IMR-90 (cell line): ENCODE measurements around the gene EIF4G3. TPM values are rescaled to one million over a fixed set of nuclear protein-coding genes. Genes with fewer than 3 reads are reported as not detected.

Experiments used
- ATAC-seq: fragments of 200-7000 bp; cut with Tn5 transposase; 2 replicates; pipeline ENCODE4 v1.9.1; 2020; ENCODE audit warnings: low read depth, mild to moderate bottlenecking, moderate library complexity
- BruUV-seq: library from RNA; stranded (reverse); fragments of 400-500 nt; replicated peaks from 2 replicates; lab custom pipeline; 2021; lab: Mats Ljungman, UMichigan
- CTCF ChIA-PET: fragments of 300-600 bp; formaldehyde crosslinking; extraction: SDS; loops from one replicate; lab custom pipeline; 2021; ENCODE audit warnings: antibody characterized with exemption; lab: Yijun Ruan, JAX
- POLR2A ChIA-PET: fragments of 300-600 bp; sonication (Branson Sonifier 250); formaldehyde crosslinking; loops from one replicate; lab custom pipeline; 2022; ENCODE audit warnings: antibody characterized with exemption; ENCODE audit not compliant: unreplicated experiment; lab: Charles Lee
- DNase-seq: peaks from one replicate; pipeline ENCODE4 v3.0.0; 2013
- H2AFZ ChIP-seq: replicated peaks from 2 replicates; pipeline ENCODE3; 2013; ENCODE audit warnings: low read length, mild to moderate bottlenecking; ENCODE audit not compliant: poor library complexity
- H2AK5ac ChIP-seq: 2 replicates; pipeline ENCODE4 v1.6.1; 2013; ENCODE audit warnings: low read depth, low read length, inconsistent platforms
- H2AK9ac ChIP-seq: replicated peaks from 2 replicates; pipeline ENCODE3; 2013; ENCODE audit warnings: mild to moderate bottlenecking, low read depth, low read length, moderate library complexity; ENCODE audit not compliant: poor library complexity
- H2BK120ac ChIP-seq: 2 replicates; pipeline ENCODE4 v1.6.1; 2013; ENCODE audit warnings: low read depth, low read length, inconsistent platforms
- H2BK15ac ChIP-seq: 3 replicates; pipeline ENCODE4 v1.6.1; 2013; ENCODE audit warnings: low read depth, low read length, inconsistent platforms
- H2BK20ac ChIP-seq: 2 replicates; pipeline ENCODE4 v1.6.1; 2013; ENCODE audit warnings: low read depth, mild to moderate bottlenecking, inconsistent platforms, low read length, moderate library complexity
- H2BK5ac ChIP-seq: 2 replicates; pipeline ENCODE4 v1.6.1; 2013; ENCODE audit warnings: mild to moderate bottlenecking, low read depth, low read length, inconsistent platforms; ENCODE audit not compliant: poor library complexity, severe bottlenecking
- H3K14ac ChIP-seq: replicated peaks from 2 replicates; pipeline ENCODE4 v1.6.1; 2013; ENCODE audit warnings: low read depth, low read length, inconsistent platforms
- H3K18ac ChIP-seq: 2 replicates; pipeline ENCODE4 v1.6.1; 2013; ENCODE audit warnings: low read depth, low read length, control low read depth
- H3K23ac ChIP-seq: 2 replicates; pipeline ENCODE4 v1.6.1; 2013; ENCODE audit warnings: low read depth, low read length, inconsistent platforms
- H3K27ac ChIP-seq: 2 replicates; pipeline ENCODE4 v1.5.1; 2013; ENCODE audit warnings: mild to moderate bottlenecking, control low read depth, low read length; ENCODE audit not compliant: insufficient read depth
- H3K27me3 ChIP-seq: 2 replicates; pipeline ENCODE4 v1.6.1; 2013; ENCODE audit warnings: low read length; ENCODE audit not compliant: control insufficient read depth, insufficient read depth
- H3K36me3 ChIP-seq: 2 replicates; pipeline ENCODE4 v1.6.1; 2013; ENCODE audit warnings: low read length, mixed read lengths; ENCODE audit not compliant: control insufficient read depth, insufficient read depth
- H3K4ac ChIP-seq: 2 replicates; pipeline ENCODE4 v1.6.1; 2013; ENCODE audit warnings: low read depth, low read length, inconsistent platforms
- H3K4me1 ChIP-seq: 2 replicates; pipeline ENCODE4 v1.6.1; 2013; ENCODE audit warnings: low read length, mixed read lengths; ENCODE audit not compliant: control insufficient read depth, insufficient read depth
- H3K4me2 ChIP-seq: 2 replicates; pipeline ENCODE4 v1.6.1; 2013; ENCODE audit warnings: low read depth, mild to moderate bottlenecking, control low read depth, low read length, moderate library complexity
- H3K4me3 ChIP-seq: 2 replicates; pipeline ENCODE4 v1.5.1; 2013; ENCODE audit warnings: low read depth, mild to moderate bottlenecking, control low read depth, low read length, moderate library complexity; ENCODE audit not compliant: insufficient read depth
- H3K56ac ChIP-seq: 2 replicates; pipeline ENCODE4 v1.6.1; 2013; ENCODE audit warnings: low read length, inconsistent platforms; ENCODE audit not compliant: insufficient read depth; ENCODE audit errors: extremely low read depth
- H3K79me1 ChIP-seq, 2 experiments: 2 replicates each; pipeline ENCODE4 v1.6.1; 2013; ENCODE audit warnings: low read length in 2 of 2, inconsistent platforms in 1 of 2, low read depth in 1 of 2
- H3K9ac ChIP-seq: 2 replicates; pipeline ENCODE4 v1.6.1; 2013; ENCODE audit warnings: low read depth, low read length, control low read depth
- H3K9me1 ChIP-seq: 2 replicates; pipeline ENCODE4 v1.6.1; 2013; ENCODE audit warnings: low read length, inconsistent platforms; ENCODE audit not compliant: insufficient read depth
- H3K9me3 ChIP-seq: 2 replicates; pipeline ENCODE4 v1.6.1; 2013; ENCODE audit warnings: low read length; ENCODE audit not compliant: control insufficient read depth, insufficient read depth
- H4K20me1 ChIP-seq: 2 replicates; pipeline ENCODE4 v1.6.1; 2013; ENCODE audit warnings: low read length, inconsistent platforms; ENCODE audit not compliant: insufficient read depth
- H4K5ac ChIP-seq: 2 replicates; pipeline ENCODE4 v1.6.1; 2013; ENCODE audit warnings: mild to moderate bottlenecking, low read depth, low read length, control low read depth
- H4K8ac ChIP-seq, 2 experiments: 2 replicates each; pipeline ENCODE4 v1.6.1; 2013; ENCODE audit warnings: low read depth in 2 of 2, low read length in 2 of 2, control low read depth in 1 of 2, inconsistent platforms in 1 of 2
- H4K91ac ChIP-seq: 2 replicates; pipeline ENCODE4 v1.6.1; 2013; ENCODE audit warnings: low read depth, low read length, inconsistent platforms; ENCODE audit not compliant: insufficient read depth
- BHLHE40 ChIP-seq: fragments of 150-350 bp; IDR thresholded peaks from 2 replicates; pipeline ENCODE4 v1.6.1; 2016; ENCODE audit warnings: mild to moderate bottlenecking, low read depth, low read length
- CEBPB ChIP-seq: IDR thresholded peaks from 2 replicates; pipeline ENCODE4 v1.6.1; 2012; ENCODE audit warnings: low read depth, low read length, improper control_type of control experiment
- MAFK ChIP-seq: IDR thresholded peaks from 2 replicates; pipeline ENCODE4 v1.6.1; 2012; ENCODE audit warnings: low read depth, low read length, improper control_type of control experiment
- MXI1 ChIP-seq: IDR thresholded peaks from 2 replicates; pipeline ENCODE4 v1.6.1; 2012; ENCODE audit warnings: low read depth, mild to moderate bottlenecking, low read length, moderate library complexity, borderline replicate concordance
- NFE2L2 ChIP-seq: fragments of 150-350 bp; IDR thresholded peaks from 2 replicates; pipeline ENCODE4 v1.6.1; 2016; ENCODE audit warnings: low read depth, mild to moderate bottlenecking, low read length
- RAD21 ChIP-seq: IDR thresholded peaks from 2 replicates; pipeline ENCODE4 v1.6.1; 2012; ENCODE audit warnings: low read length, improper control_type of control experiment
- RCOR1 ChIP-seq: IDR thresholded peaks from 2 replicates; pipeline ENCODE4 v1.6.1; 2012; ENCODE audit warnings: mild to moderate bottlenecking, low read length, improper control_type of control experiment; ENCODE audit not compliant: insufficient replicate concordance
- RFX5 ChIP-seq: IDR thresholded peaks from 2 replicates; pipeline ENCODE4 v1.8.0; 2012; ENCODE audit warnings: low read depth, mild to moderate bottlenecking, low read length, moderate library complexity
- SMC3 ChIP-seq: fragments of 150-350 bp; IDR thresholded peaks from 2 replicates; pipeline ENCODE4 v1.6.1; 2016; ENCODE audit warnings: low read depth, mild to moderate bottlenecking, antibody characterized with exemption, low read length, moderate library complexity
- WGBS, 2 experiments: methylation state at CpG; one replicate each; pipeline versions ENCODE4 v1.1.5 to v1.1.7; 2013; ENCODE audit warnings: missing lambda C conversion rate in 2 of 2; ENCODE audit not compliant: insufficient read length in 1 of 2; ENCODE audit errors: extremely low coverage in 2 of 2; 5-methylcytosine and 5-hydroxymethylcytosine counted together
- dilution Hi-C: fragments of 300-500 bp; cut with HindIII; formaldehyde crosslinking; loops from one replicate; pipeline ENCODE4 v1.14.3; 2018; ENCODE audit warnings: low sequenced_read_pairs; ENCODE audit not compliant: unreplicated experiment
- in situ Hi-C: fragments of 300-500 bp; cut with MboI; formaldehyde crosslinking; loops from 3 replicates; pipeline ENCODE4 v1.14.3; 2019; ENCODE audit warnings: low sequenced_read_pairs, inconsistent platforms, mixed read lengths
- intact Hi-C: fragments of 100-400 bp; cut with micrococcal nuclease; formaldehyde crosslinking; loops from 2 replicates; pipeline ENCODE4 v1.10.0; 2022
- polyA plus RNA-seq, 3 experiments: library from polyadenylated mRNA; depleted of rRNA; stranded (reverse); fragments of >200 nt; gene quantifications; 2 replicates each; pipeline ENCODE4 v1.2.3, GENCODE V29; 2012; ENCODE audit warnings: low replicate concordance in 1 of 3
- total RNA-seq: library from RNA; depleted of rRNA; stranded (reverse); fragments of >200 nt; gene quantifications from 2 replicates; pipeline ENCODE4 v1.2.3, GENCODE V29; 2012

The EIF4G3 gene
- total and polyA plus RNA-seq, 2 of the 4 experiments (the other 2 are of a cell fraction), result 25.8 to 49.2 TPM

DNA sequence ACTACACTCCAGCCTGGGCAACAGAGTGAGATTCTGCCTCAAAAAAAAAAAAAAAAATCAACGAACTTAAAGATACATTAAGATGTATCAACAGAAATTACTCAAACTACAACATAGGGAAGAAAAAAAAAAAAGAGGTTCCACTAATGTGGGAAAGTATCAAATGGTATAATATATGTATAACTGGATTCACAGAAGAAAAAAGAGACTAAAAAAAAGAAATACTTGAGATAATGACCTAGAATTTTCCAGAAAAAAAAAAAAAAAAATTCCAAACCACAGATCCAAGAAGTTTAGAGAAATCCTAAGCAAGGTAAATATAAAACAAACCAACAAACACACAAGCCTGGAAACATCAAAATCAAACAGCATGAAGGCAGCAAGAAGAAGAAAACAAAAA is 45.5 kb downstream of the EIF4G3 start:
- Histone ChIP-seq H3K4ac (no peak overlapping the region), H2AK5ac (no peak overlapping the region), H2BK120ac (no peak overlapping the region), H2BK15ac (no peak overlapping the region), H3K79me1 (peaks cover 3 to 55% of the 10 kb centered on the region in 2 experiments; a peak in 3 of 4 replicates), H2AFZ (no peak overlapping the region), H3K14ac (no peak overlapping the region), H3K9me3 (peaks cover 3% of the 10 kb centered on the region; the same call in 1 of the 2 replicates), H4K8ac (no peak overlapping the region), H3K23ac (no peak overlapping the region), H3K27ac (no peak overlapping the region), H4K91ac (no peak overlapping the region), H2BK5ac (no peak overlapping the region), H3K9me1 (peaks cover 9% of the 10 kb centered on the region), H3K9ac (no peak overlapping the region), H3K36me3 (peaks cover 11% of the 10 kb centered on the region), H4K20me1 (peaks cover 12% of the 10 kb centered on the region), H4K5ac (no peak overlapping the region), H3K4me2 (no peak overlapping the region), H3K27me3 (no peaks in the 10 kb centered on the region), H3K18ac (no peak overlapping the region), H3K4me1 (0 out of 2 replicates have a peak, but pooled peaks cover 2% of the 10 kb centered on the region), H3K56ac (no peak overlapping the region), H2BK20ac (no peak overlapping the region), H2AK9ac (no peak overlapping the region), H3K4me3 (no peak overlapping the region)
- no TSS peak for BruUV-seq
- ChIA-PET CTCF (interaction anchor here (0.7 kb wide), 1 partner anchor 158 kb away, joined by 4 read pairs; no protein-coding TSS in a partner anchor), POLR2A (no interaction called here)
- no CpG with 5 or more reads among the region's 1 CpG for WGBS, 2 experiments
- intact Hi-C loops, result no loop called here
- dilution Hi-C loops, result no loop called here
- ATAC-seq, result no peak
- in situ Hi-C loops, result no loop called here
- no peak for DNase-seq
- TF ChIP-seq RFX5, result no peak
- TF ChIP-seq CEBPB, result no peak
- TF ChIP-seq MXI1, result no peak
- no peak for TF ChIP-seq MAFK
- TF ChIP-seq RCOR1, result no peak
- TF ChIP-seq RAD21, result no peak
- TF ChIP-seq NFE2L2, result no peak
- TF ChIP-seq SMC3, result no peak
- no peak for TF ChIP-seq BHLHE40
